WTC11 (cell line): ENCODE data around the gene DNASE2B. TPM values are rescaled to one million over a fixed set of nuclear protein-coding genes. Genes with fewer than 3 reads are reported as not detected.

Experiments used
- ATAC-seq: fragments of 200-7000 bp; cut with Tn5 transposase; 2 replicates; pipeline ENCODE4 v1.10.0; 2021; ENCODE audit warnings: mild to moderate bottlenecking, moderate library complexity
- CTCF ChIA-PET: fragments of 300-600 bp; sonication (Branson Sonifier 250); formaldehyde crosslinking; loops from one replicate; lab custom pipeline; 2021; ENCODE audit warnings: antibody characterized with exemption; lab: Charles Lee
- POLR2A ChIA-PET: fragments of 350-600 bp; sonication (Branson Sonifier 250); formaldehyde crosslinking; loops from one replicate; lab custom pipeline; 2021; ENCODE audit warnings: antibody characterized with exemption; lab: Charles Lee
- DNase-seq: peaks from one replicate; pipeline ENCODE4 v3.0.0; 2021; ENCODE audit warnings: low spot score
- H3K27ac Mint-ChIP-seq: 2 replicates; pipeline ENCODE4 v1.8.0; 2021; ENCODE audit warnings: mixed read lengths
- H3K27me3 Mint-ChIP-seq: 2 replicates; pipeline ENCODE4 v1.8.0; 2021; ENCODE audit warnings: low read depth, mild to moderate bottlenecking, moderate library complexity, mixed read lengths
- H3K36me3 Mint-ChIP-seq: 2 replicates; pipeline ENCODE4 v1.8.0; 2021; ENCODE audit warnings: mixed read lengths
- H3K4me1 Mint-ChIP-seq: 2 replicates; pipeline ENCODE4 v1.8.0; 2022; ENCODE audit warnings: mixed read lengths
- H3K4me3 Mint-ChIP-seq: 2 replicates; pipeline ENCODE4 v1.8.0; 2021; ENCODE audit warnings: mild to moderate bottlenecking, moderate library complexity, mixed read lengths
- H3K9me3 Mint-ChIP-seq: 2 replicates; pipeline ENCODE4 v1.8.0; 2021; ENCODE audit warnings: mixed read lengths
- CREM ChIP-seq: sonication (generic); formaldehyde crosslinking; IDR thresholded peaks from 2 replicates; pipeline ENCODE4 v1.8.1; 2022; ENCODE audit warnings: mild to moderate bottlenecking, missing genetic modification reagents, moderate library complexity
- CTCF ChIP-seq: fragments of 200-600 bp; IDR thresholded peaks from 2 replicates; pipeline ENCODE4 v1.8.0; 2022; ENCODE audit warnings: antibody characterized with exemption
- E2F1 ChIP-seq: sonication (generic); formaldehyde crosslinking; IDR thresholded peaks from 2 replicates; pipeline ENCODE4 v1.8.0; 2022; ENCODE audit warnings: mild to moderate bottlenecking, missing genetic modification reagents
- EMX1 ChIP-seq: fragments of 250-450 bp; sonication (Bioruptor Pico); IDR thresholded peaks from 2 replicates; pipeline ENCODE4 v1.8.0; 2021; ENCODE audit warnings: mild to moderate bottlenecking
- ESRRA ChIP-seq: sonication (generic); formaldehyde crosslinking; IDR thresholded peaks from 2 replicates; pipeline ENCODE4 v1.8.1; 2022; ENCODE audit warnings: mild to moderate bottlenecking, missing genetic modification reagents, borderline replicate concordance
- FOXP1 ChIP-seq: sonication (generic); formaldehyde crosslinking; IDR thresholded peaks from 2 replicates; pipeline ENCODE4 v1.8.0; 2022; ENCODE audit warnings: missing genetic modification reagents, mild to moderate bottlenecking, moderate library complexity, borderline replicate concordance
- HMGA2 ChIP-seq: fragments of 250-450 bp; sonication (Bioruptor Pico); IDR thresholded peaks from 2 replicates; pipeline ENCODE4 v1.4.0; 2021; ENCODE audit warnings: mild to moderate bottlenecking, moderate library complexity
- HMGXB4 ChIP-seq: sonication (generic); formaldehyde crosslinking; IDR thresholded peaks from 2 replicates; pipeline ENCODE4 v1.8.1; 2023; ENCODE audit warnings: mild to moderate bottlenecking, moderate library complexity, missing genetic modification reagents
- IRF2 ChIP-seq: sonication (generic); formaldehyde crosslinking; IDR thresholded peaks from 2 replicates; pipeline ENCODE4 v1.8.0; 2022; ENCODE audit warnings: low read depth, missing genetic modification reagents, borderline replicate concordance
- MXD4 ChIP-seq: fragments of 250-450 bp; sonication (Bioruptor Pico); IDR thresholded peaks from 2 replicates; pipeline ENCODE4 v1.8.0; 2021; ENCODE audit warnings: mild to moderate bottlenecking, moderate library complexity, borderline replicate concordance
- NFATC4 ChIP-seq: fragments of 250-450 bp; sonication (Bioruptor Pico); IDR thresholded peaks from 2 replicates; pipeline ENCODE4 v1.9.0; 2021; ENCODE audit warnings: mild to moderate bottlenecking
- NR3C1 ChIP-seq: sonication (generic); formaldehyde crosslinking; conservative IDR thresholded peaks from 2 replicates; pipeline ENCODE4 v1.8.1; 2023; ENCODE audit warnings: low read depth, mild to moderate bottlenecking, missing genetic modification reagents
- OVOL2 ChIP-seq: fragments of 250-450 bp; sonication (Bioruptor Pico); IDR thresholded peaks from 2 replicates; pipeline ENCODE4 v1.9.0; 2021; ENCODE audit warnings: mild to moderate bottlenecking, borderline replicate concordance
- PRRX2 ChIP-seq: fragments of 250-450 bp; sonication (Bioruptor Pico); IDR thresholded peaks from 2 replicates; pipeline ENCODE4 v1.8.0; 2021; ENCODE audit warnings: mild to moderate bottlenecking
- RELA ChIP-seq: sonication (generic); formaldehyde crosslinking; IDR thresholded peaks from 2 replicates; pipeline ENCODE4 v1.8.1; 2022; ENCODE audit warnings: missing genetic modification reagents, mild to moderate bottlenecking, borderline replicate concordance
- RORB ChIP-seq: fragments of 250-450 bp; sonication (Bioruptor Pico); IDR thresholded peaks from 2 replicates; pipeline ENCODE4 v1.9.0; 2021; ENCODE audit warnings: mild to moderate bottlenecking
- SMAD3 ChIP-seq: sonication (generic); formaldehyde crosslinking; IDR thresholded peaks from 2 replicates; pipeline ENCODE4 v1.8.0; 2022; ENCODE audit warnings: missing genetic modification reagents, mild to moderate bottlenecking, borderline replicate concordance
- SMAD4 ChIP-seq: sonication (generic); formaldehyde crosslinking; IDR thresholded peaks from 2 replicates; pipeline ENCODE4 v1.8.0; 2022; ENCODE audit warnings: mild to moderate bottlenecking, missing genetic modification reagents
- SOX15 ChIP-seq: fragments of 250-450 bp; sonication (Bioruptor Pico); IDR thresholded peaks from 2 replicates; pipeline ENCODE4 v1.9.0; 2021; ENCODE audit warnings: mild to moderate bottlenecking
- TP53 ChIP-seq: sonication (generic); formaldehyde crosslinking; IDR thresholded peaks from 2 replicates; pipeline ENCODE4 v1.8.1; 2023; ENCODE audit warnings: mild to moderate bottlenecking, missing genetic modification reagents
- ZBTB21 ChIP-seq: sonication (generic); formaldehyde crosslinking; IDR thresholded peaks from 2 replicates; pipeline ENCODE4 v1.8.1; 2023; ENCODE audit warnings: mild to moderate bottlenecking, missing genetic modification reagents, borderline replicate concordance
- ZNF671 ChIP-seq: fragments of 250-450 bp; sonication (Bioruptor Pico); IDR thresholded peaks from 2 replicates; pipeline ENCODE4 v1.8.0; 2021; ENCODE audit warnings: mild to moderate bottlenecking
- total RNA-seq: library from RNA; stranded (reverse); gene quantifications from 3 replicates; pipeline ENCODE4 v1.2.3, GENCODE V29; 2021

DNASE2B gene
- total RNA-seq, 1 experiment from 2014 or later, result 0.15 TPM

GRCh38 chr1:84361796-84362195 lies 36.5 kb upstream of the DNASE2B start:
- no peak for DNase-seq
- CTCF ChIA-PET, result no interaction called here
- Mint-ChIP-seq H3K27ac (no peak overlapping the region), H3K4me3 (no peak overlapping the region), H3K4me1 (no peaks in the 10 kb centered on the region), H3K9me3 (peaks cover 5% of the 10 kb centered on the region), H3K27me3 (no peaks in the 10 kb centered on the region; the same call in 1 of the 2 replicates), H3K36me3 (no peaks in the 10 kb centered on the region)
- TF ChIP-seq IRF2 (no peak), EMX1 (CRISPR knock-in tag) (no peak), NR3C1 (CRISPR knock-in tag) (no peak), NFATC4 (CRISPR knock-in tag) (no peak), SMAD3 (CRISPR knock-in tag) (no peak), SMAD4 (CRISPR knock-in tag) (no peak), ZBTB21 (no peak), ZNF671 (CRISPR knock-in tag) (no peak), HMGA2 (CRISPR knock-in tag) (no peak)
- POLR2A ChIA-PET, result no interaction called here
- ATAC-seq, result no peak

GRCh38 chr1:84363019-84363418 lies 35.3 kb upstream of the DNASE2B start:
- POLR2A ChIA-PET, result no interaction called here
- no peak for ATAC-seq
- CTCF ChIA-PET, result no interaction called here

More at GRCh38 chr1:84363019-84363418, 35.3 kb upstream of the DNASE2B start:
- no peak for DNase-seq
- no peaks in the 10 kb centered on the region for H3K36me3 Mint-ChIP-seq
- no peak for TF ChIP-seq RELA (CRISPR knock-in tag)
- TF ChIP-seq RORB (CRISPR knock-in tag), result no peak
- no peak for TF ChIP-seq OVOL2 (CRISPR knock-in tag)
- no peak for TF ChIP-seq SMAD3 (CRISPR knock-in tag)
- no peak for TF ChIP-seq NFATC4 (CRISPR knock-in tag)
- TF ChIP-seq TP53 (CRISPR knock-in tag), result no peak
- no peak for TF ChIP-seq SOX15
- no peak for TF ChIP-seq ESRRA (CRISPR knock-in tag)
- TF ChIP-seq E2F1 (CRISPR knock-in tag), result no peak
- TF ChIP-seq CREM (CRISPR knock-in tag), result no peak
- TF ChIP-seq PRRX2 (CRISPR knock-in tag), result no peak
- no peak for TF ChIP-seq CTCF
- no peak for TF ChIP-seq FOXP1
- TF ChIP-seq MXD4 (CRISPR knock-in tag), result no peak
- TF ChIP-seq HMGXB4 (CRISPR knock-in tag), result no peak
- H3K4me3 Mint-ChIP-seq, result no peak overlapping the region
- H3K4me1 Mint-ChIP-seq, result no peaks in the 10 kb centered on the region
- H3K27me3 Mint-ChIP-seq, result no peaks in the 10 kb centered on the region; the same call in 1 of the 2 replicates
- H3K9me3 Mint-ChIP-seq, result peaks cover 6% of the 10 kb centered on the region
- H3K27ac Mint-ChIP-seq, result no peak overlapping the region
